Cardiac muscle cell (in vitro differentiated cells and primary cell): ENCODE data around the gene ALKBH5. TPM values are rescaled to one million over a fixed set of nuclear protein-coding genes. Genes with fewer than 3 reads are reported as not detected.

Source experiments
- DNase-seq, 2 donors: peaks; one replicate each; pipeline versions ENCODE4 v3.0.0 to v3.0.0-alpha.2; 2010 to 2017; ENCODE audit warnings: low read depth in 1 of 2, low spot score in 1 of 2
- H3K27ac ChIP-seq: fragments of 200-600 bp; sonication (generic); 2 replicates; pipeline ENCODE4 v1.5.1; 2016
- H3K27me3 ChIP-seq: fragments of 200-600 bp; sonication (generic); 2 replicates; pipeline ENCODE4 v1.6.0; 2016; ENCODE audit warnings: control low read depth
- H3K36me3 ChIP-seq: fragments of 200-600 bp; sonication (generic); 2 replicates; pipeline ENCODE4 v1.5.1; 2016; ENCODE audit warnings: control low read depth
- H3K4me1 ChIP-seq: fragments of 200-600 bp; sonication (generic); 2 replicates; pipeline ENCODE4 v1.8.1; 2017; ENCODE audit warnings: low read depth, mild to moderate bottlenecking, mixed run types
- H3K4me3 ChIP-seq: fragments of 200-600 bp; sonication (generic); 2 replicates; pipeline ENCODE4 v1.5.1; 2016; ENCODE audit warnings: mild to moderate bottlenecking
- H3K9me3 ChIP-seq: fragments of 200-600 bp; sonication (generic); 2 replicates; pipeline ENCODE4 v1.5.1; 2017; ENCODE audit warnings: low read depth, mild to moderate bottlenecking, control low read depth
- CTCF ChIP-seq: IDR thresholded peaks from 2 replicates; pipeline ENCODE4 v1.5.1; 2012; ENCODE audit warnings: low read depth, mild to moderate bottlenecking, low read length
- polyA plus RNA-seq: library from polyadenylated mRNA; unstranded; fragments of >200 nt; fragmentation: Nextera tagmentation; extraction: Ambion mirVana; gene quantifications from 2 replicates; pipeline ENCODE4 v1.2.1, GENCODE V29; 2016
- total RNA-seq: library from RNA; depleted of rRNA; stranded (reverse); fragments of >200 nt; gene quantifications from 2 replicates; pipeline ENCODE4 v1.2.3, GENCODE V29; 2016

ALKBH5 gene
- total and polyA plus RNA-seq, 2 experiments from 2014 or later, result 257 to 279 TPM

- Histone ChIP-seq H3K4me3 (no peak overlapping the region), H3K36me3 (no peaks in the 10 kb centered on the region), H3K4me1 (peaks cover 20% of the 10 kb centered on the region), H3K9me3 (no peaks in the 10 kb centered on the region), H3K27ac (no peak overlapping the region), H3K27me3 (no peaks in the 10 kb centered on the region)
- TF ChIP-seq CTCF, result no peak
- DNase-seq, result no peak
Observed at GRCh38 chr17:18228176-18228682, 44.6 kb downstream of the ALKBH5 start.

GRCh38 chr17:18229254-18229653 is 45.6 kb downstream of the ALKBH5 start:
- no peak for TF ChIP-seq CTCF
- no peak overlapping the region for H3K4me3 ChIP-seq
- H3K27ac ChIP-seq, result no peak overlapping the region
- H3K36me3 ChIP-seq, result peaks cover 3% of the 10 kb centered on the region
- peaks cover 19% of the 10 kb centered on the region for H3K4me1 ChIP-seq
- no peak for DNase-seq
- H3K27me3 ChIP-seq, result no peaks in the 10 kb centered on the region
- H3K9me3 ChIP-seq, result no peaks in the 10 kb centered on the region

GRCh38 chr17:18229771-18230170 is 46.1 kb downstream of the ALKBH5 start:
- H3K4me3 ChIP-seq, result no peak overlapping the region
- no peak for TF ChIP-seq CTCF
- H3K9me3 ChIP-seq, result no peaks in the 10 kb centered on the region
- peaks cover 8% of the 10 kb centered on the region for H3K36me3 ChIP-seq
- peaks cover 14% of the 10 kb centered on the region for H3K4me1 ChIP-seq
- H3K27ac ChIP-seq, result no peak overlapping the region
- H3K27me3 ChIP-seq, result no peaks in the 10 kb centered on the region
- DNase-seq, result no peak

- TF ChIP-seq CTCF, result no peak
- H3K4me3 ChIP-seq, result no peak overlapping the region
- H3K27ac ChIP-seq, result no peak overlapping the region
- H3K4me1 ChIP-seq, result peaks cover 13% of the 10 kb centered on the region
- no peak for DNase-seq
- no peaks in the 10 kb centered on the region for H3K9me3 ChIP-seq
- H3K36me3 ChIP-seq, result peaks cover 8% of the 10 kb centered on the region
- no peaks in the 10 kb centered on the region for H3K27me3 ChIP-seq
Observed at GRCh38 chr17:18230288-18231141, 46.9 kb downstream of the ALKBH5 start.

- Histone ChIP-seq H3K4me3 (no peak overlapping the region), H3K9me3 (no peaks in the 10 kb centered on the region), H3K4me1 (peaks cover 11% of the 10 kb centered on the region), H3K27me3 (no peaks in the 10 kb centered on the region), H3K27ac (no peak overlapping the region), H3K36me3 (peaks cover 14% of the 10 kb centered on the region)
- no peak for TF ChIP-seq CTCF
- peak in 1 of 2 donors; percentile 28 for DNase-seq
Observed at GRCh38 chr17:18231164-18231563, 47.5 kb downstream of the ALKBH5 start.
